Transverse colon (tissue), 4 donors: ENCODE measurements around the gene CNOT10. TPM values are rescaled to one million over a fixed set of nuclear protein-coding genes. Genes with fewer than 3 reads are reported as not detected.
"Not testable (repeated sequence)": the region's sequence is repeated elsewhere in the genome, so short reads cannot be mapped to it uniquely, and the experiment has no call there.

Experiments used
- DNase-seq: peaks from one replicate; pipeline ENCODE4 v3.0.0-alpha.2; 2019
- H3K27ac ChIP-seq, 4 donors: fragments of 200-600 bp; sonication (generic); 2 replicates each; pipeline ENCODE4 v1.5.1; 2016 to 2018; ENCODE audit warnings: inconsistent platforms in 4 of 4
- H3K27me3 ChIP-seq: fragments of 200-600 bp; sonication (generic); 2 replicates; pipeline ENCODE4 v1.5.1; 2017; ENCODE audit warnings: inconsistent platforms
- H3K36me3 ChIP-seq, 4 donors: fragments of 200-600 bp; sonication (generic); 2 replicates each; pipeline ENCODE4 v1.5.1; 2017 to 2019; ENCODE audit warnings: inconsistent platforms in 4 of 4
- H3K4me1 ChIP-seq, 4 donors: fragments of 200-600 bp; sonication (generic); 2 replicates each; pipeline ENCODE4 v1.5.1; 2017 to 2020; ENCODE audit warnings: inconsistent platforms in 4 of 4
- H3K4me3 ChIP-seq, 4 donors: fragments of 200-600 bp; sonication (generic); 1 replicate in 1 of 4; 2 replicates in 3 of 4; pipeline versions ENCODE4 v1.5.1 to v1.6.1; 2017 to 2019; ENCODE audit warnings: inconsistent platforms in 4 of 4
- H3K9me3 ChIP-seq, 2 donors: fragments of 200-600 bp; sonication (generic); 2 replicates each; pipeline ENCODE4 v1.5.1; 2017 to 2019; ENCODE audit warnings: inconsistent platforms in 2 of 2
- EP300 ChIP-seq: sonication (generic); formaldehyde crosslinking; IDR thresholded peaks from one replicate; pipeline ENCODE4 v1.6.1; 2017; ENCODE audit warnings: antibody characterized with exemption, low read depth
- POLR2A ChIP-seq: fragments of 450-650 bp; IDR thresholded peaks from one replicate; pipeline ENCODE4 v1.6.1; 2016; ENCODE audit warnings: antibody characterized with exemption, mild to moderate bottlenecking, moderate library complexity
- POLR2AphosphoS5 ChIP-seq, 3 donors: sonication (generic); formaldehyde crosslinking; IDR thresholded peaks; one replicate each; pipeline ENCODE4 v1.6.1; 2016; ENCODE audit warnings: antibody characterized with exemption in 3 of 3
- WGBS, 2 donors: methylation state at CpG; one replicate each; pipeline ENCODE4 v1.1.5; 2018; ENCODE audit warnings: low coverage in 1 of 2; 5-methylcytosine and 5-hydroxymethylcytosine counted together
- in situ Hi-C, 4 donors: fragments of 200-750 bp; cut with MboI; loops; one replicate each; pipeline versions ENCODE4 v1.15.0 to v1.15.1; 2017; ENCODE audit warnings: low sequenced_read_pairs in 3 of 4, low pct_ligation_motif_present in 1 of 4, low pct_unique_long_range_greater_than_20kb in 1 of 4
- intact Hi-C: fragments of 100-400 bp; cut with DNase I; formaldehyde crosslinking; loops from one replicate; pipeline ENCODE4 v1.15.1; 2023; ENCODE audit warnings: low total_unique reads
- total RNA-seq, 4 donors: library from RNA; depleted of rRNA; stranded (reverse); fragments of >200 nt; gene quantifications; one replicate each; pipeline ENCODE4 v1.1.0, GENCODE V29; 2016
- TF ChIP-seq, protein P1 (sequence below), 5 experiments: fragments of 200-600 bp in 3 of 5; fragments of 450-650 bp in 2 of 5; sonication (generic) in 3 of 5; IDR thresholded peaks; 1 replicate in 2 of 5; 2 replicates in 3 of 5; pipeline ENCODE4 v1.5.1; 2016 to 2017; ENCODE audit warnings: antibody characterized with exemption in 5 of 5, inconsistent platforms in 3 of 5, mild to moderate bottlenecking in 2 of 5, moderate library complexity in 1 of 5

The CNOT10 gene
- total RNA-seq, 4 donors from 2014 or later, result 13.8 to 34.6 (median 25.2) TPM

DNA sequence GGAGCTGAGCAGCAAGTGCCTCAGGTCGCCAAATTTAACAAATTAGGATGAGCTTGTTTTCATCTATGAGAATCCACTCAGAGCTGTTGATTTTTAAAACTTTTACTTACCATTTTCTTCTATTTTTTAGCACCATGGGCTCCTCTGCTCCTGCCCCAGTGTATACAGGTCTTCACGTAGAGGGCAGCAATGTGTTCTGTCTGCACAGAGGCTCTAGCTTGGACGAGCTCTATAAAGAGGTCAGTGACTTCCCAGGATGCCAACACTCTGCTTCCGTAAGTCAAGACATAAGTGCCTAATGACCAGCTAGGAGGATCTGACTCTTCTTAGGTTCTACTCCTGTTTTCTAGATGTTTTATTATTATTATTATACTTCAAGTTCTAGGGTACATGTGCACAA, 41.2 kb upstream of the CNOT10 start:
- H3K27ac ChIP-seq, result no peak overlapping the region
- no peak for DNase-seq
- no peak for TF ChIP-seq EP300
- TF ChIP-seq POLR2AphosphoS5 (IDR thresholded peaks at IDR 0.05), result no peak
- TF ChIP-seq, protein P1, sequence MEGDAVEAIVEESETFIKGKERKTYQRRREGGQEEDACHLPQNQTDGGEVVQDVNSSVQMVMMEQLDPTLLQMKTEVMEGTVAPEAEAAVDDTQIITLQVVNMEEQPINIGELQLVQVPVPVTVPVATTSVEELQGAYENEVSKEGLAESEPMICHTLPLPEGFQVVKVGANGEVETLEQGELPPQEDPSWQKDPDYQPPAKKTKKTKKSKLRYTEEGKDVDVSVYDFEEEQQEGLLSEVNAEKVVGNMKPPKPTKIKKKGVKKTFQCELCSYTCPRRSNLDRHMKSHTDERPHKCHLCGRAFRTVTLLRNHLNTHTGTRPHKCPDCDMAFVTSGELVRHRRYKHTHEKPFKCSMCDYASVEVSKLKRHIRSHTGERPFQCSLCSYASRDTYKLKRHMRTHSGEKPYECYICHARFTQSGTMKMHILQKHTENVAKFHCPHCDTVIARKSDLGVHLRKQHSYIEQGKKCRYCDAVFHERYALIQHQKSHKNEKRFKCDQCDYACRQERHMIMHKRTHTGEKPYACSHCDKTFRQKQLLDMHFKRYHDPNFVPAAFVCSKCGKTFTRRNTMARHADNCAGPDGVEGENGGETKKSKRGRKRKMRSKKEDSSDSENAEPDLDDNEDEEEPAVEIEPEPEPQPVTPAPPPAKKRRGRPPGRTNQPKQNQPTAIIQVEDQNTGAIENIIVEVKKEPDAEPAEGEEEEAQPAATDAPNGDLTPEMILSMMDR (IDR thresholded peaks at IDR 0.05), result no peak
- no peak for TF ChIP-seq POLR2A
- in situ Hi-C loops (no loop called here), intact Hi-C loops (no loop called here)
- no peaks in the 10 kb centered on the region for H3K9me3 ChIP-seq
- H3K4me3 ChIP-seq, result no peak overlapping the region
- H3K36me3 ChIP-seq, result no peaks in the 10 kb centered on the region
- WGBS, 2 donors, result 80 to 85% methylated on average over 4 of the region's 4 CpGs
- H3K4me1 ChIP-seq, result no peaks in the 10 kb centered on the region
- H3K27me3 ChIP-seq, result peaks cover 3% of the 10 kb centered on the region

DNA sequence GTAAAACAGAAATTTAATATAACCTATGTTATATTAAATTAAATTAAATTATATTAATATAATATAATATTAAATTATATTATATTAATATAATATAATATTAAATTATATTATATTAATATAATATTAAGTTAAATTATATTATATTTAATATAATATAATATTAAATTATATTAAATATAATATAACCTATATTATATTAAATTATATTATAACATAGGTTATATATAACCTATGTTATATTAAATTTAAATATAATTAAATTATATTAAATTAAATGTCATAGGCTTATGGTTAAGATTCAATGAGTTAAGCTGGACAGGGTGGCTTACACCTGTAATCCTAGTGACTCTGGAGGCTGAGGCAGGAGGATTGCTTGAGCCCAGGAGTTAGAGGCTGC, 40.6 kb upstream of the CNOT10 start:
- peaks cover 3% of the 10 kb centered on the region for H3K27me3 ChIP-seq
- no peaks in the 10 kb centered on the region for H3K9me3 ChIP-seq
- no peak for DNase-seq
- H3K4me3 ChIP-seq, result no peak overlapping the region
- TF ChIP-seq POLR2A, result no peak
- no peak for TF ChIP-seq EP300
- TF ChIP-seq POLR2AphosphoS5 (IDR thresholded peaks at IDR 0.05), result no peak
- TF ChIP-seq, protein P1 (IDR thresholded peaks at IDR 0.05), result no peak
- no peak overlapping the region for H3K27ac ChIP-seq
- intact Hi-C loops (no loop called here), in situ Hi-C loops (no loop called here)
- no peaks in the 10 kb centered on the region for H3K4me1 ChIP-seq
- no peaks in the 10 kb centered on the region for H3K36me3 ChIP-seq

GRCh38 chr3:32646761-32647160, 38.2 kb upstream of the CNOT10 start:
- H3K36me3 ChIP-seq, result no peaks in the 10 kb centered on the region
- no peaks in the 10 kb centered on the region for H3K27me3 ChIP-seq
- intact Hi-C loops, result no loop called here
- no peak overlapping the region for H3K27ac ChIP-seq
- no peaks in the 10 kb centered on the region for H3K4me1 ChIP-seq
- WGBS, 2 donors, result 72% methylated on average over 1 of the region's 1 CpG; no CpG with 5 or more reads in 1 of the 2 donors
- no peak for DNase-seq
- in situ Hi-C loops, result no loop called here
- no peak overlapping the region for H3K4me3 ChIP-seq
- no peak for TF ChIP-seq POLR2A
- TF ChIP-seq EP300, result no peak
- TF ChIP-seq POLR2AphosphoS5 (IDR thresholded peaks at IDR 0.05), result no peak
- TF ChIP-seq, protein P1 (IDR thresholded peaks at IDR 0.05), result no peak
- H3K9me3 ChIP-seq, result no peaks in the 10 kb centered on the region

- H3K4me1 ChIP-seq, H3K9me3 ChIP-seq, DNase-seq, H3K4me3 ChIP-seq, H3K36me3 ChIP-seq, H3K27ac ChIP-seq, intact Hi-C loops, H3K27me3 ChIP-seq: not testable (repeated sequence)
- 88 to 93% methylated on average over 9 of the region's 9 CpGs for WGBS, 2 donors
- in situ Hi-C loops, result loop anchor here in 3 of 4 donors (25.0 kb wide), 3 partner anchors 290 to 465 kb away; no protein-coding TSS in a partner anchor
Measured at GRCh38 chr3:32652337-32653100, 32.5 kb upstream of the CNOT10 start.

DNA sequence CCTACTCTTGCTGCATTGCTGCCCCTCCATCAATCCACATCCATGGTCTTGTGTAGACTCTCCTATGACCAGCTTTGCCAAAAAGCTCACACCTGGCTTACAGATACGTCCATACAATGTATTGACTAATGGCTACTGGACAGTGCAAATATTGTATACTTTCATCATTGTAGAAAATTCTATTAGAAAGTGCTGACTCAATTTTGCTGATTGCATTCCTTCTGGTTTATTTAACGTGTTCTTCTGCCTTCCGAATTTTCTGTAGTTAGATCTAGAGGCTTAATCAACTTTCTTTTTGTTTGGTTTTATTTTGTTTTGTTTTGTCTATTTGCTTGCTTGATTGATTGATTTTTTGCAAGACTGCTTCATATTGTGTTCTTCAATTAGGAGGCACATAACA, 29.8 kb upstream of the CNOT10 start:
- 72 to 85% methylated on average over 3 of the region's 3 CpGs for WGBS, 2 donors
- Histone ChIP-seq H3K4me3 (no peak overlapping the region), H3K36me3 (no peaks in the 10 kb centered on the region), H3K4me1 (no peaks in the 10 kb centered on the region), H3K9me3 (no peaks in the 10 kb centered on the region), H3K27ac (no peak overlapping the region), H3K27me3 (no peaks in the 10 kb centered on the region)
- DNase-seq, result no peak
- intact Hi-C loops, result no loop called here
- in situ Hi-C loops, result loop anchor here in 3 of 4 donors (25.0 kb wide), 3 partner anchors 293 to 468 kb away; no protein-coding TSS in a partner anchor
- TF ChIP-seq, protein P1 (IDR thresholded peaks at IDR 0.05), result no peak
